Stimulated activated effector memory CD8-positive, alpha-beta T cell treated with anti-CD3 and anti-CD28 coated beads, Interleukin-12 subunit alpha, Interleukin-12 subunit beta, amount 100 ng/mL, for 72 hours (primary cell): ENCODE data around the gene CAMK2D.

Experiments
- ATAC-seq: fragments of 150-1000 bp; cut with Tn5 transposase; 2 replicates; pipeline ENCODE4 v1.10.0; 2021
- DNase-seq, 2 donors: peaks; one replicate each; pipeline ENCODE4 v3.0.0; 2021 to 2022; ENCODE audit warnings: low spot score in 2 of 2
- H3K27ac Mint-ChIP-seq: one replicate; pipeline ENCODE4 v1.8.0; 2022; ENCODE audit warnings: mild to moderate bottlenecking, mixed read lengths
- H3K36me3 Mint-ChIP-seq: one replicate; pipeline ENCODE4 v1.8.0; 2022; ENCODE audit warnings: mild to moderate bottlenecking, mixed read lengths
- H3K4me1 Mint-ChIP-seq: one replicate; pipeline ENCODE4 v1.8.0; 2022; ENCODE audit warnings: mixed read lengths
- H3K4me3 Mint-ChIP-seq: one replicate; pipeline ENCODE4 v1.8.0; 2022; ENCODE audit warnings: mild to moderate bottlenecking, mixed read lengths
- H3K9me3 Mint-ChIP-seq: one replicate; pipeline ENCODE4 v1.8.0; 2022; ENCODE audit warnings: mixed read lengths

Gene CAMK2D

GRCh38 chr4:113750734-113751133 lies 10.8 kb downstream of the CAMK2D start:
- Mint-ChIP-seq H3K36me3 (peaks cover 77% of the 10 kb centered on the region), H3K9me3 (no peaks in the 10 kb centered on the region), H3K27ac (no peak overlapping the region)

GRCh38 chr4:113750296-113750695 lies 11.2 kb downstream of the CAMK2D start:
- no peak for ATAC-seq
- peaks cover 27% of the 10 kb centered on the region for H3K4me1 Mint-ChIP-seq

More at GRCh38 chr4:113750734-113751133, 10.8 kb downstream of the CAMK2D start:
- Mint-ChIP-seq H3K4me1 (peaks cover 31% of the 10 kb centered on the region), H3K4me3 (no peak overlapping the region)
- ATAC-seq (no peak), DNase-seq (no peak)

GRCh38 chr4:113749178-113749577 lies 12.4 kb downstream of the CAMK2D start:
- no peak for ATAC-seq
- peaks cover 61% of the 10 kb centered on the region for H3K36me3 Mint-ChIP-seq

More at GRCh38 chr4:113750296-113750695, 11.2 kb downstream of the CAMK2D start:
- DNase-seq, result no peak
- H3K36me3 Mint-ChIP-seq, result peaks cover 72% of the 10 kb centered on the region
- no peak overlapping the region for H3K4me3 Mint-ChIP-seq
- H3K27ac Mint-ChIP-seq, result peak overlapping the region; percentile 11
- no peaks in the 10 kb centered on the region for H3K9me3 Mint-ChIP-seq

GRCh38 chr4:113747949-113748348 lies 13.6 kb downstream of the CAMK2D start:
- DNase-seq (no peak), ATAC-seq (no peak)
- Mint-ChIP-seq H3K9me3 (no peaks in the 10 kb centered on the region), H3K36me3 (peaks cover 51% of the 10 kb centered on the region), H3K4me1 (peaks cover 26% of the 10 kb centered on the region), H3K4me3 (no peak overlapping the region), H3K27ac (no peak overlapping the region)

More at GRCh38 chr4:113749178-113749577, 12.4 kb downstream of the CAMK2D start:
- Mint-ChIP-seq H3K27ac (no peak overlapping the region), H3K4me1 (peaks cover 26% of the 10 kb centered on the region), H3K9me3 (no peaks in the 10 kb centered on the region), H3K4me3 (no peak overlapping the region)
- DNase-seq, result no peak

- no peak overlapping the region for H3K27ac Mint-ChIP-seq
Measured at GRCh38 chr4:113745711-113746110, 15.8 kb downstream of the CAMK2D start.

GRCh38 chr4:113744667-113745240 lies 16.8 kb downstream of the CAMK2D start:
- no peak overlapping the region for H3K4me3 Mint-ChIP-seq

More at GRCh38 chr4:113745711-113746110, 15.8 kb downstream of the CAMK2D start:
- Mint-ChIP-seq H3K36me3 (peaks cover 44% of the 10 kb centered on the region), H3K4me1 (peaks cover 29% of the 10 kb centered on the region), H3K4me3 (no peak overlapping the region), H3K9me3 (no peaks in the 10 kb centered on the region)
- DNase-seq (no peak), ATAC-seq (no peak)

GRCh38 chr4:113743690-113744089 lies 17.8 kb downstream of the CAMK2D start:
- H3K9me3 Mint-ChIP-seq, result no peaks in the 10 kb centered on the region
- no peak overlapping the region for H3K27ac Mint-ChIP-seq
- DNase-seq (no peak), ATAC-seq (no peak)
- peaks cover 36% of the 10 kb centered on the region for H3K4me1 Mint-ChIP-seq
- no peak overlapping the region for H3K4me3 Mint-ChIP-seq
- H3K36me3 Mint-ChIP-seq, result peaks cover 39% of the 10 kb centered on the region

More at GRCh38 chr4:113744667-113745240, 16.8 kb downstream of the CAMK2D start:
- Mint-ChIP-seq H3K27ac (no peak overlapping the region), H3K9me3 (no peaks in the 10 kb centered on the region), H3K4me1 (peaks cover 27% of the 10 kb centered on the region), H3K36me3 (peaks cover 34% of the 10 kb centered on the region)
- ATAC-seq (peak; percentile 86), DNase-seq (no peak)

GRCh38 chr4:113742643-113743042 lies 18.9 kb downstream of the CAMK2D start:
- peaks cover 31% of the 10 kb centered on the region for H3K4me1 Mint-ChIP-seq
- no peak overlapping the region for H3K4me3 Mint-ChIP-seq
- DNase-seq, result no peak
- no peak overlapping the region for H3K27ac Mint-ChIP-seq
- no peaks in the 10 kb centered on the region for H3K9me3 Mint-ChIP-seq
- H3K36me3 Mint-ChIP-seq, result peaks cover 37% of the 10 kb centered on the region
- ATAC-seq, result no peak

- DNase-seq, result no peak
- H3K36me3 Mint-ChIP-seq, result peaks cover 35% of the 10 kb centered on the region
- no peaks in the 10 kb centered on the region for H3K9me3 Mint-ChIP-seq
- H3K27ac Mint-ChIP-seq, result no peak overlapping the region
- no peak for ATAC-seq
- H3K4me1 Mint-ChIP-seq, result peaks cover 36% of the 10 kb centered on the region
- H3K4me3 Mint-ChIP-seq, result no peak overlapping the region
Measured at GRCh38 chr4:113741956-113742355, 19.6 kb downstream of the CAMK2D start.

- DNase-seq (no peak), ATAC-seq (no peak)
- H3K4me1 Mint-ChIP-seq, result peaks cover 40% of the 10 kb centered on the region
- no peak overlapping the region for H3K27ac Mint-ChIP-seq
- H3K4me3 Mint-ChIP-seq, result no peak overlapping the region
- H3K36me3 Mint-ChIP-seq, result peaks cover 34% of the 10 kb centered on the region
- no peaks in the 10 kb centered on the region for H3K9me3 Mint-ChIP-seq
Measured at GRCh38 chr4:113740857-113741379, 20.6 kb downstream of the CAMK2D start.

- Mint-ChIP-seq H3K9me3 (no peaks in the 10 kb centered on the region), H3K36me3 (peaks cover 52% of the 10 kb centered on the region), H3K4me1 (peaks cover 41% of the 10 kb centered on the region), H3K27ac (peak overlapping the region; percentile 80), H3K4me3 (no peak overlapping the region)
- peak; percentile 50 for ATAC-seq
- no peak for DNase-seq
Measured at GRCh38 chr4:113739197-113739596, 22.3 kb downstream of the CAMK2D start.

GRCh38 chr4:113738251-113738650 lies 23.3 kb downstream of the CAMK2D start:
- Mint-ChIP-seq H3K4me3 (no peak overlapping the region), H3K9me3 (no peaks in the 10 kb centered on the region), H3K27ac (peak overlapping the region; percentile 13), H3K36me3 (peaks cover 58% of the 10 kb centered on the region), H3K4me1 (peaks cover 47% of the 10 kb centered on the region)
- no peak for ATAC-seq
- no peak for DNase-seq

GRCh38 chr4:113733685-113734084 lies 27.9 kb downstream of the CAMK2D start:
- ATAC-seq (peak; percentile 27), DNase-seq (no peak)
- no peaks in the 10 kb centered on the region for H3K9me3 Mint-ChIP-seq
- peaks cover 50% of the 10 kb centered on the region for H3K36me3 Mint-ChIP-seq
- H3K4me3 Mint-ChIP-seq, result peak overlapping the region; percentile 16
- H3K4me1 Mint-ChIP-seq, result peaks cover 41% of the 10 kb centered on the region
- H3K27ac Mint-ChIP-seq, result no peak overlapping the region

- Mint-ChIP-seq H3K4me3 (peak overlapping the region; percentile 16), H3K27ac (no peak overlapping the region), H3K9me3 (no peaks in the 10 kb centered on the region), H3K4me1 (peaks cover 45% of the 10 kb centered on the region), H3K36me3 (peaks cover 47% of the 10 kb centered on the region)
- ATAC-seq (peak; percentile 89), DNase-seq (no peak)
Measured at GRCh38 chr4:113732967-113733527, 28.5 kb downstream of the CAMK2D start.

- Mint-ChIP-seq H3K36me3 (peaks cover 30% of the 10 kb centered on the region), H3K4me3 (peak overlapping the region; percentile 17), H3K9me3 (no peaks in the 10 kb centered on the region), H3K27ac (peak overlapping the region; percentile 46), H3K4me1 (peaks cover 52% of the 10 kb centered on the region)
- ATAC-seq (peak; percentile 84), DNase-seq (no peak)
Measured at GRCh38 chr4:113730467-113731216, 30.9 kb downstream of the CAMK2D start.
